NCI-H146 treated with DMSO at 0.1 percent for 48 hours (cell line): ENCODE results near the gene ARMC9.
"Not testable (repeated sequence)": the region's sequence is repeated elsewhere in the genome, so short reads cannot be mapped to it uniquely, and the experiment has no call there.

Experiments used
- DNase-seq: peaks from one replicate; lab custom pipeline; 2025; ENCODE audit not compliant: unreplicated experiment; lab: John Stamatoyannopoulos, UW

Gene ARMC9

GRCh38 chr2:231198291-231199173 is at the start of gene ARMC9:
ARMC9 (plus strand) TSS chr2:231198631; CDS start chr2:231206239, 7,608 bp downstream.
- DNase-seq = peak; percentile 39

- DNase-seq = no peak
These were observed 45.5 kb upstream of the ARMC9 start for GRCh38 chr2:231152800-231153557.

GRCh38 chr2:231159306-231159705 is 39.1 kb upstream of the ARMC9 start:
- no peak for DNase-seq

- DNase-seq = no peak
These were observed 37.7 kb upstream of the ARMC9 start for GRCh38 chr2:231160701-231161100.

GRCh38 chr2:231161252-231161839 is 37.1 kb upstream of the ARMC9 start:
- DNase-seq = no peak

- no peak for DNase-seq
These were observed 36.5 kb upstream of the ARMC9 start for GRCh38 chr2:231161877-231162329.

GRCh38 chr2:231163011-231163410 is 35.4 kb upstream of the ARMC9 start:
- DNase-seq = no peak

GRCh38 chr2:231163414-231164095 is 34.9 kb upstream of the ARMC9 start:
- no peak for DNase-seq

- DNase-seq = no peak
These were observed 30.5 kb upstream of the ARMC9 start for GRCh38 chr2:231167745-231168459.

GRCh38 chr2:231168460-231169139 is 29.8 kb upstream of the ARMC9 start:
- DNase-seq = no peak

GRCh38 chr2:231169488-231169887 is 28.9 kb upstream of the ARMC9 start:
- no peak for DNase-seq

- DNase-seq = no peak
These were observed 28.4 kb upstream of the ARMC9 start for GRCh38 chr2:231170055-231170454.

- no peak for DNase-seq
These were observed 26.4 kb upstream of the ARMC9 start for GRCh38 chr2:231172025-231172424.

- no peak for DNase-seq
These were observed 24.2 kb upstream of the ARMC9 start for GRCh38 chr2:231174211-231174651.

- DNase-seq = no peak
These were observed 22.4 kb upstream of the ARMC9 start for GRCh38 chr2:231176066-231176465.

GRCh38 chr2:231177156-231178025 is 21.0 kb upstream of the ARMC9 start:
- DNase-seq = no peak

- DNase-seq = not testable (repeated sequence)
These were observed 19.6 kb upstream of the ARMC9 start for GRCh38 chr2:231178805-231179204.

- no peak for DNase-seq
These were observed 16.4 kb upstream of the ARMC9 start for GRCh38 chr2:231181860-231182512.
